ACC112 (cell line): ENCODE results near the gene GABARAPL2.

ENCODE experiments used
- H2AFZ ChIP-seq: fragments of 200-600 bp; sonication (generic); one replicate; pipeline ENCODE4 v1.6.0; 2017; ENCODE audit warnings: antibody characterized with exemption, low read length; ENCODE audit not compliant: unreplicated experiment
- H3K27ac ChIP-seq: fragments of 200-600 bp; sonication (generic); 2 replicates; pipeline ENCODE4 v1.5.1; 2014; ENCODE audit warnings: low read depth, mild to moderate bottlenecking, antibody characterized with exemption, low read length, moderate library complexity
- H3K27me3 ChIP-seq: fragments of 200-600 bp; sonication (generic); 2 replicates; pipeline ENCODE4 v1.6.1; 2014; ENCODE audit warnings: mild to moderate bottlenecking, antibody characterized with exemption, low read length, moderate library complexity, mixed read lengths; ENCODE audit not compliant: insufficient read depth
- H3K36me3 ChIP-seq: fragments of 200-600 bp; sonication (generic); 2 replicates; pipeline ENCODE4 v1.6.1; 2016; ENCODE audit warnings: mild to moderate bottlenecking, antibody characterized with exemption, low read length, moderate library complexity, mixed read lengths; ENCODE audit not compliant: insufficient read depth
- H3K4me1 ChIP-seq: fragments of 200-600 bp; sonication (generic); one replicate; pipeline ENCODE4 v1.6.1; 2016; ENCODE audit warnings: low read length, mixed read lengths; ENCODE audit not compliant: insufficient read depth, unreplicated experiment, control insufficient read depth
- H3K4me3 ChIP-seq: fragments of 200-600 bp; sonication (generic); 2 replicates; pipeline ENCODE4 v1.5.1; 2014; ENCODE audit warnings: mild to moderate bottlenecking, low read depth, low read length
- H3K79me2 ChIP-seq: fragments of 200-600 bp; sonication (generic); one replicate; pipeline ENCODE4 v1.6.0; 2016; ENCODE audit warnings: low read length; ENCODE audit not compliant: control insufficient read depth, unreplicated experiment, insufficient read depth

GABARAPL2 gene

DNA sequence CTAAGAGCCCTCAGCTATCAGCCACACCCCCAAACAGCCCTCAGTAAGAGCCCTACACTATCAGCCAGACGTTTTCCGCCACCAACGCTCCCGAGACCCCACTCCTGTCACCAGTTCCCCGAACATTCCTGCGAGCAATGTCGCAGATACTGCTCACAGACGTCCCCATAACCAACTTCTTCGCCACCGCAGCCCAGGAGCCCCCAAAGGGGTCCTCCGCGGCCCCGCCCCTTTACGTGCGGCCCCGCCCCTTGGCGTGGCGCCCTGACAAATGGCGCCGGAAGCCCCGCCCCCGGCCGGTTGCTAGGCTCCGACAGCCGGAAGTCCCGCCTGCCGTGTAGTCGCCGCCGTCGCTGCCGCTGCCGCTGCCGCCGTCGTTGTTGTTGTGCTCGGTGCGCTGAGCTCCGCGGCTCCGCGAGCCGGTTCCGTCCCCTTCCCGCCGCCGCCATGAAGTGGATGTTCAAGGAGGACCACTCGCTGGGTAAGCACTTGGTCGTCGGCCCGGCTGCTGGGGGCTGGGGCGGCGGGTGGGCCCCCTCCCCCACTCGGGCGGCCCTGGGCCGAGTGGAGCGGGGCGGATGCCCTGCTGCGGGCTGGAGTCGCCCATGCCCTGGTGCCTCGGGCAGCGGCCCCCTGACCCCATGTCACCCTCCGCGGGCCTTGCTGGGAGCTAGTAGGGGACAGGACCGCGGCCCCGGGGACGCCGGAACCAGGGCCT is at the start of gene GABARAPL2:
GABARAPL2 (plus strand) TSS at position 340 of the 718 bp plus-strand sequence; CDS start at position 448, 108 bp downstream.
- H3K27ac ChIP-seq: no peak within 1 kb of the TSS
- H3K27me3 ChIP-seq: peaks cover 14% of the 10 kb centered on the region; the same call in 1 of the 2 replicates
- peaks cover 21% of the 10 kb centered on the region for H3K4me1 ChIP-seq
- peaks cover 20% of the 10 kb centered on the region for H3K36me3 ChIP-seq
- peaks cover 15% of the 10 kb centered on the region for H3K79me2 ChIP-seq
- H2AFZ ChIP-seq: peak within 1 kb of the TSS; percentile 97
- H3K4me3 ChIP-seq: peak within 1 kb of the TSS; percentile 89

DNA sequence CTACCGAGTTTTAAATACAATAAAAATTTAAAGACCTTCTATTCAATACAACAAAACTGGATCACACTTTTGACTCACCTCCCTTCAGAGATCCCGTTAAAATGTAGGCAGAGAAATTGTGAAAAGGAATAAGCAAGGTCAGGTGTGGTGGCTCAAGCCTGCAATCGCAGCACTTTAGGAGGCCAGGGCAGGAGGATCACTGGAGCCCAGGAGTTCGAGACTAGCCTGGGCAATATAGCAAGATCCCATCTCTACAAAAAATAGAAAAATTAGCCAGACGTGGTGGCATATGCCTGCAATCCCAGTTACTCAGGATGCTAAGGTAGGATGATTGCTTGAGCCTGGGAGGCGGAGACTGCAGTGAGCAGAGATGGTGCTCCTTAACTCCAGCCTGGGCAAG is 47.0 kb upstream of the GABARAPL2 start:
- no peak overlapping the region for H3K4me3 ChIP-seq
- H3K4me1 ChIP-seq: no peaks in the 10 kb centered on the region
- no peak overlapping the region for H2AFZ ChIP-seq
- H3K79me2 ChIP-seq: no peaks in the 10 kb centered on the region
- no peaks in the 10 kb centered on the region for H3K36me3 ChIP-seq
- H3K27me3 ChIP-seq: no peaks in the 10 kb centered on the region
- H3K27ac ChIP-seq: no peak overlapping the region

- no peaks in the 10 kb centered on the region for H3K27me3 ChIP-seq
- no peak overlapping the region for H2AFZ ChIP-seq
- H3K4me1 ChIP-seq: no peaks in the 10 kb centered on the region
- no peak overlapping the region for H3K4me3 ChIP-seq
- no peak overlapping the region for H3K27ac ChIP-seq
- H3K36me3 ChIP-seq: no peaks in the 10 kb centered on the region
- H3K79me2 ChIP-seq: no peaks in the 10 kb centered on the region
These were observed 40.0 kb upstream of the GABARAPL2 start for GRCh38 chr16:75526032-75526790.

DNA sequence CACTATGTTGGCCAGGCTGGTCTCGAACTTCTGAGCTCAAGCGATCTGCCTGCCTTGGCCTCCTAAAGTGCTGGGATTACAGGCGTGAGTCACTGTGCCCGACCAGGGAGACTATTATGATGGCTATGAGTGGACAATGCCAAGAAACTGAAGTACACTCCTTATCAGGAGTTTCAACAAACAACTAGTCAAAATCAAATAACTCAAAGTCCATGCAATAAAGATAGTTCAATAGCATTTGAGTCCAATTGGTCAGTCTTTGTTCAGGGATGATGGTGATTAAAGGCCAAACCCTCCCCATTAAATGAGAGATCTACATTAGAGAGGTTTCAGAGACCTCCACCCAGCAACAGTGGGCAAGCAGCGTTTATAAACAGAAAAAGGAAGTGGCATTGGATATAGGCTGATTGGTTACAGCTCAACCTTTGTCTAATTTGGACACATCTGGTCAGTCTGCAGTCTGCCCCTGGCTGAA is 38.3 kb upstream of the GABARAPL2 start:
- H2AFZ ChIP-seq: no peak overlapping the region
- no peak overlapping the region for H3K4me3 ChIP-seq
- no peaks in the 10 kb centered on the region for H3K36me3 ChIP-seq
- no peaks in the 10 kb centered on the region for H3K4me1 ChIP-seq
- H3K27me3 ChIP-seq: no peaks in the 10 kb centered on the region
- no peaks in the 10 kb centered on the region for H3K79me2 ChIP-seq
- no peak overlapping the region for H3K27ac ChIP-seq

DNA sequence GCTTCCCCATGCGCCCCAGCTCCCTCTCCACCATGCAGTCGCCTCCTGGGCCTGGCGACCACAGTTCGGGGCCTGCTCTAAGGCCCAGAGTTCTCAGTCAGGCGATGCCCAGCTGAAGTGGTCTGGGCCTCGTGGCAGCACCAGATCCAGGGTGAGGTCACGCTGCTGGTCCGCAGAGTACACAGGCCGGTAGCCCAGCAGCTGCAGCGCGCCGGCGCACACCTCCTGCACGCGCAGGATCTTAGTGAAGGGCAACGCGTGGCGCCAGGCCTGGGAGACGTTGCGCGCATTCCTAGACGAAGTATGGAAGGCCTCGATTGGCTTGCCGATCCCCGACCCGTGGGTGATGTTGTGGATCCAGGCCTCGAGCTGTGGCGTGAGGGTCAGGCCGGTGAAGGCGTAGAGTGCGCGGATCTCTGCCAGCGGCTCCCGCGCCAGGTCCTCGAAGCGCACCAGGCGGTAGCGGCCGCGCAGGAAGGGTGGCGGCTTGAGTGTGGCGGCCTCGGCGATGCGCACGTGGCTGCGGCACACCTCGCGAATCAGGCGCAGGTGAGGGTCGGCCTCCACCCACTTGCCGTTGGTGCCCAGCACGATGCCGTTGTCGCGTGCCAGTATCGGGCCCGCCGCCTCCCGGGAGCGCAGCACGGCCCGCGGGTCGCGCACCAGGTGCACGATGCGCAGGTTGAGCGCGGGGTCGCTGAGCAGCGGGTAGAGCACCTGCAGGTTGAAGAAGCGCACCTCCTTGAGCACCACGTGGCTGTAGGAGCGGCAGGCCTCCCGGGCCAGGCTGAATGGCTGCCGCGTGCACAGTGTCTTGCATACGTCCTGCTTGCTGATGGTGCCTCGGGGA is 36.9 kb upstream of the GABARAPL2 start:
- Histone ChIP-seq H3K4me1 (no peaks in the 10 kb centered on the region), H3K4me3 (no peak overlapping the region), H2AFZ (no peak overlapping the region), H3K79me2 (no peaks in the 10 kb centered on the region), H3K27me3 (no peaks in the 10 kb centered on the region), H3K36me3 (no peaks in the 10 kb centered on the region), H3K27ac (no peak overlapping the region)

GRCh38 chr16:75529959-75530358 is 36.2 kb upstream of the GABARAPL2 start:
- Histone ChIP-seq H3K4me3 (no peak overlapping the region), H3K4me1 (no peaks in the 10 kb centered on the region), H3K27me3 (no peaks in the 10 kb centered on the region), H3K27ac (no peak overlapping the region), H3K79me2 (no peaks in the 10 kb centered on the region), H2AFZ (no peak overlapping the region), H3K36me3 (no peaks in the 10 kb centered on the region)

- no peaks in the 10 kb centered on the region for H3K4me1 ChIP-seq
- no peaks in the 10 kb centered on the region for H3K79me2 ChIP-seq
- H2AFZ ChIP-seq: no peak overlapping the region
- H3K27me3 ChIP-seq: no peaks in the 10 kb centered on the region
- no peak overlapping the region for H3K27ac ChIP-seq
- no peak overlapping the region for H3K4me3 ChIP-seq
- no peaks in the 10 kb centered on the region for H3K36me3 ChIP-seq
These were observed 33.9 kb upstream of the GABARAPL2 start for GRCh38 chr16:75532142-75532765.

DNA sequence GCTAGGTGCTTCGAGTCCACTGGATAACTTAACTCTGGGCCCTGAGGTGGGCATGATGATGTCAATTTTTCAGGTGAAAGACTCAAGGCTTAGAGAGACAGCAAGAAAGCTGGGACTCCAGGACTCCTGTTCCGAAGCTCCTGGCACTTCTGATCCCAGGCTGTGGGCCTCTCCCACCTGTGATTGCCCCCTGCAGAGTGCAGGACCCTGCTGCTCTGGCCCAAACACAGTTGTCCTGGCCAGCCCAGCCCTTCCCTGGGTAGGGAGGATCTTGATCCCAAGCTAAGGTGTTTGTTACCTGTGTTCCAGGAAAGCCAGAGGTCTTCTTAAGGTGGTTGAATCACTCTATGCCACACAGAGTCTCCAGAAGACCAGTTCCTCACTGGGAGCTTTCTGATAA is 33.4 kb upstream of the GABARAPL2 start:
- Histone ChIP-seq H3K4me1 (no peaks in the 10 kb centered on the region), H3K27me3 (no peaks in the 10 kb centered on the region), H2AFZ (no peak overlapping the region), H3K4me3 (no peak overlapping the region), H3K27ac (no peak overlapping the region), H3K79me2 (no peaks in the 10 kb centered on the region), H3K36me3 (no peaks in the 10 kb centered on the region)

GRCh38 chr16:75534560-75535205 is 31.5 kb upstream of the GABARAPL2 start:
- Histone ChIP-seq H3K27me3 (no peaks in the 10 kb centered on the region), H2AFZ (no peak overlapping the region), H3K27ac (no peak overlapping the region), H3K79me2 (no peaks in the 10 kb centered on the region), H3K36me3 (no peaks in the 10 kb centered on the region), H3K4me1 (no peaks in the 10 kb centered on the region), H3K4me3 (no peak overlapping the region)
